Endometrial microvascular endothelial cells (primary cell): ENCODE data around the gene SGMS1. TPM values are rescaled to one million over a fixed set of nuclear protein-coding genes. Genes with fewer than 3 reads are reported as not detected.
"Not testable (repeated sequence)": the region's sequence is repeated elsewhere in the genome, so short reads cannot be mapped to it uniquely, and the experiment has no call there.

Experiments used
- in situ Hi-C: cut with HindIII; loops from 2 replicates; pipeline ENCODE4 v1.10.0; 2017; ENCODE audit warnings: low sequenced_read_pairs, low pct_unique_long_range_greater_than_20kb; ENCODE audit errors: inconsistent ontology term
- total RNA-seq: library from RNA; depleted of rRNA; stranded (reverse); fragments of >200 nt; gene quantifications from one replicate; pipeline ENCODE4 v1.2.3, GENCODE V29; 2015; ENCODE audit errors: inconsistent ontology term

SGMS1 gene
- total RNA-seq, 1 donor from 2014 or later: 52.3 TPM

DNA sequence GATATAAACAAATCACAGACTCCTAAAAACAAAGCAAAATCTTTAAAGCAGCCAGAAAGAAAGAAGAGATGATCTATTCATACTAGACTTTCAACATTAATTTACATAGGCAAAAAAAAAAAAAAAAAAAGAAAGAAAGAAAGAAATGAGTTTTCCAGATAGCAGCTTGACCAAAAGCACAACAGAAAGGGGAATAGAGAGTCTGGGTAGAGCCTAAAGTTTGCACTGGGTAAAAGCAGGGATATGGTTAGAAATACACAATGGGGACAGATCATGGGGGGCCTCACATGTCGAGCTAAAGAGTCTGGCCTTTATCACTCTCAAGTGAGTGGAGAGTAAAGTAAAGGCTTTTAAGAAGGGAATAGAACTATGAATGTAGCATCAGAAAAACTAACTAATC lies 169.8 kb downstream of the SGMS1 start:
- in situ Hi-C loops: no loop called here

DNA sequence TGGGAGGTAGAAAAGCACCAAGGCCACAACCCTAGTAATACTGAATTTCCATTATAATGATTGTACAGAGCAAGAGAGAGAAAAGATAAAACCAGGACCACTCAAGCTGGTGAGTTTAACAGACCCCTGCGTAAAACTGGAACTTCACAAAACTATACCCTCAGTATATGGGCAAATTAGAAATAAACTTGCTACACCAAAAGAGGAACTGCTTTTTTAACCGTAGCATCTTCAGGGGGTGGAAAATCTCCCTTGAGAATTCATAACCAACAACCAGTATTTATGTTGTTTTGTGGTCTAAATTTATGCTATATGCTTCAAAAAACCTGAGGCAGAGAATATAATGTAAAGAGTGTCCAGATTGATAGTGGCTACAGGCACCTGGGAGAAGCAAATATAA lies 171.2 kb downstream of the SGMS1 start:
- in situ Hi-C loops: no loop called here

DNA sequence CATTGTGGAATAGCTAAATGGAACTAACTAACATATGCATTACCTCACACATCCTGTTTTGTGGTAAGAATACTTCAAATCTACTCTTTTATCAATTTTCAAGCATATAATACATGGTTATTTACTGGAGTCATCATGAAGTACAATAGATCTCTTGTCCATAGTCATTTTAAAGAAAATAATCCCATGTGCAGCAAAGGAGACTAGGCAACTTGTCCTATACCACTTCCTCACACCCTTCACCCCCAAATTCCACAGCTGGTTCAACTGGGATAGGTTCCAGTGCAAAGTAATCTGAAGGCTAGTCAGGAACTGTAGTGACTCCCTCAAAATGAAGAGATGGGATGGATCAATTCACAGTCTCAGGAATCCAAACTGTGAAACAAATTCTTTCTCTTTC lies 176.1 kb downstream of the SGMS1 start:
- in situ Hi-C loops: no loop called here

DNA sequence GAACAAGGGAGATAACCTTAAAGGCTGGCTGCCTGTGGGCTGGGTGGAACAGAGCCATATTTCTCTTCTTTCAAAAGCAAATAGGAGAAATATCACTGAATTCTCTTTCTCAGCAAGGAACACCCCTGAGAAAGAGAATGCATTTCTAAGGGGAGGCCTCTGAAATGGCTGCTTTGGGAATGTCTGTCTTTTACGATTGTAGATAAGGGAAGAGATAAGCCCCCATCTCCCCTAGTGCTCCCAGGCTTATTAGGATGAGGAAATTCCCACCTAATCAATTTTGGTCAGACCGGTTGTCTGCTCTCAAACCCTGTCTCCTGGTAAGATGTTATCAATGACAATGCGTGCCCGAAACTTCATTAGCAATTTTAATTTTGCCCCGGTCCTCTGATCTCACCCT lies 178.0 kb downstream of the SGMS1 start:
- in situ Hi-C loops: not testable (repeated sequence)

DNA sequence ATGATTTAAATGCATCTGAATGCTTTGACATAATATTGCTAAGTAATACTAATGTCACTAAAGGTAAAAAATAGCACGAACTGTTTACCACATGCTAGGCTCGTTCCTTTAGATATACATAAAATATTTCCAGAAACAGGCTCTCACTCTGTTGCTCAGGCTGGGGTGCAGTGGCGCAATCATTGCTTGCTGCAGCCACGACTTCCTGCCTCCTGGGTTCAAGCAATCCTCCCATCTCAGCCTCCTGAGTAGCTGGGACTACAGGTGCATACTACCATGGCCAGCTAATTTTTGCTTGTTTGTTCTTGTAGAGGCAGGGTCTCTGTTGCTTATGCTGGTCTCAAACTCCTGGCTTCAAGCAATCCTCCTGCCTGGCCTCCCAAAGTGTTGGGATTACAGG lies 183.3 kb downstream of the SGMS1 start:
- in situ Hi-C loops: no loop called here

DNA sequence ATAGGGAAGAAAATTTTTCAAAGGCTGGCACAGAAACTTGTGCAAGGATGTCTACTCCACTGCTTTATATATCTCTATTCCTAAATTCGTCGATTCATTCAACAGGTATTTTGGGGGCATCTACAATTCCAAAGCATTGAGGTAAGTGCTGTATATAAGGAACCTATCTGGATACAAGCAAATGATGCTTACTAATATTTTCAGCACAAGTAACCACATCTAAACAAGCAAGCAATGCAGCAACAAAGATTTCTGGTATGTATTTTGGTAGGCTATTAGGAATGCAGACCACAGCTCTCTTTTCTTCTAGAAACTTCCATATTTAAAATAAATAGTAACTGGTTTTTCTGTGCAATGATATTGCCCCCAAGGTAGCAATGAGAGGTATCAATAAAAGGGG lies 183.9 kb downstream of the SGMS1 start:
- in situ Hi-C loops: no loop called here

DNA sequence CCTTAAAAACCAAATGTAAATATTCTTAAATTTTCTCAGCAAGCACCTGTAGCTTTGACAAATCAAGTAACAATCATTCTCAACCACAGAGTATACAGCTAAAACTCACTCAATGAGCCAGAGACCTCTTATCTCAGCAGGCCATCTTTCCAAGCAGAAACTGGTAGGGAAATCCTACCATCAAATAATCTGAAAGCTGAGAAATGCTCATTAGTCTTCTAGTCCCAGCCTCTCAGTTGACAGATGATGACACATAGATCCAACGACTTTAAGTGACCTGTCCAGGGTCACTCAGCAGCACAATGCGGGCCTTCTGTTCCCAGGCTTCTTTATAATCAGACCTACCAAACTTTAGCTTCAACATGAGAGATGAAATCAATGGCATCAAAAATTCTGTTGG lies 184.6 kb downstream of the SGMS1 start:
- in situ Hi-C loops: no loop called here

DNA sequence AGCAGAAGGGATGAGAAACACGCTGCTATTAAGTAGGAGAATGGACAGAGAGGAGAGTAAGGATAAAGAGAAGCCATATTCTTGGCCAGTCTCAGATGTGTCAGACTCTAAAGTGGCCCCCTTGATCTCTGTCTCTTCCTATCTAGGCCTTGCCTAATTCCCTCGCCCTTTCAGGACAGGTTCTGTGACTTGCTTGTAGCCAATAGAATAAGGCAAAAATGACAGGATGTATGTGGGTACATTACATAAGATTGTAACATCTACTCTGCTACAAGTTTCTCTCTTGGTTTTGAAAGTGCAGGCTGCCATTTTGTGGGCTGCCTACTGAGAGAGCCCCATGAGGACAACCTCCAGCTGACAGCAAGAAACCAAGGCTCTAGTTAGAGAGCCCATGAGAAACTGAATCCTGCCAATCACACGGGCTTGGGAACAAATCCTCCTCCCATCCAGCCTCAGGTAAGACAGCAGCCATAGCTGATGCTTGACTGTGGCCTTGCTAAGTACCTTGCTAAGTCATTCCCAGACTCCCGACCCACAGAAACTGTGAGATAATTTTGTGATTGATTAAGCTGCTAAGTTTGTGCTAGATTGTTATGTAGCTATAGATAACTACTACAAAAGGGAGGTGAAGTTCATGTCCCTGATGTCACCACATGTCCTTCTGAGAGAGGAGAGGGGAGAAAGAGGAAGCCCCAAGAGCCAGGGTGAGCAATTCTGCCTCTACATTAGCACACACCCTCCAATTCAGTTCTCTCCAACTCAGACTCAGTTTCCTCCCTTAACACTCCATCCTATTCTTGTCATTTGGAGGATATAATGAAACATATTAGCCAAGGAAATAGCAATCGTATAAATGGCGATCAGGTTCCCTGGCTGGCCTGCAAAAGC lies 185.5 kb downstream of the SGMS1 start:
- in situ Hi-C loops: no loop called here

DNA sequence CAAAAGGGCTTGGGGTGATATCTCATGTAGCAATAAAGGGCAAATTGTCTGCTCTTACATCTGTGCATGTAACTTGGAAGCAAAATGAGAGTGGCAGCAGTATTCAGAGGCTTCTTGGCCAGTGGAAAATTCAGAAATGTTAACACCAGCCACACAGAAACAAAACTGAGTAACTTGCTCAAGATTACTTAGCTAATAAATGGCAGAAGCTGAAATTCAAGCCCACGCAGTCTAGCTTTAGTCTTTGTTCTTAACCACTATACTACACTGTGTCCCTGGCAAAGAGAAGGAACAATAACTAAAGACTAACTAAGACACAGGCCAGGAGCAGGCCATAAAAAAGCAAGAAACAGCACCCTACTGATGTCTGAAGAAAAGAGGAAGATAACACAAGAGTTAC lies 186.5 kb downstream of the SGMS1 start:
- in situ Hi-C loops: no loop called here

DNA sequence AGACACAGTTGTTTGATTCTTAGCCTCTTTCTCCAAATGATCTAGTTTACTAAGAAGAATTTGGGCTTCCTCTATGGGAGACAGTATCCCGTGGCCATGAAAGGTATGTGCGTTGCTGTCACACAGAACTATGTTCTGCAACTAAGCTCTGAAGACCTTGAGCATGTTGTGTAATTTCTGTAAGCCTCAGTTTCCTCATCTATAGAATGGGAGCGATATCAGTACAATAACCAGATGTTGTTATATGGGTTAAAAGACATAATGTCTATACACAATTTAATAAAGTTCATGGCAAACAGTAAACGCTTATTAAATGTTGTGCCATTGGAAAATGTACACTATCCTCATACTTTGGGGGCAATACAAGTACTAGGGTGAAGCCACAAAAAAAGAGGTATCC lies 187.0 kb downstream of the SGMS1 start:
- in situ Hi-C loops: no loop called here

DNA sequence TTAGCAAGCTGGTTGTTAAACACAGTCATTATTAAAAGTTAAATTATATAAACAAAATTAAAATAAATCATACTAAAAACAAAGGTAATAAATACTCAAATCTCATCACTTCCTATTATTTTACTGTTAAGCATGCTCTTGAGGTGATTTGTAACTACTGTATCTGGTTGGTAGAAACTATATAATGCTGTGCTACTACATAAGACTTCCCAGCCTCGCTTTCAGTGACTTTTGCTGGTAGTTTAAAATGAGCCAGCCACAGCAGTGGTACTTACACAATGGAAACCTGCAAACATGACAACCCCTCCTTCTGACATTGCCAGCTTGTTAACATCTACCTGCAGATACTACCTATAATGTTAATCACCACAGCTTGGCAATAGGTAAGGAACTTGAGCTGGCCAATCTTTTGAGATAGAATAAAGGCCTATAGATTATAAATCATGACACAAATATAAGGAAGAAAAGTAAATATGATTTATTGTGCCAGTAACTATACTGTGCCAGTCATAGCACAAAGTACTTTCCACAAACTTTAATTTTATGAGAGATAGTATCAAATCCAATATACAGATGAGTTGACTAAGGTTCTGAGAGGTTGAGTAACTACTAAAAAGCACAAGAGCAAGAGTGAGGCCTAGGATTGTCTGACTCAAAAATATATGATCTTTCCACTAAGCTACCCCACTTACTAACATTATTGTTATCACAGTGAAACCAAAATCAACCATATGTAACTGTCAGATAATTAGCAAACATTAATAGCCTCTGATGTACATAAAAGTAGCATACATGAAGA lies 191.3 kb downstream of the SGMS1 start:
- in situ Hi-C loops: no loop called here

DNA sequence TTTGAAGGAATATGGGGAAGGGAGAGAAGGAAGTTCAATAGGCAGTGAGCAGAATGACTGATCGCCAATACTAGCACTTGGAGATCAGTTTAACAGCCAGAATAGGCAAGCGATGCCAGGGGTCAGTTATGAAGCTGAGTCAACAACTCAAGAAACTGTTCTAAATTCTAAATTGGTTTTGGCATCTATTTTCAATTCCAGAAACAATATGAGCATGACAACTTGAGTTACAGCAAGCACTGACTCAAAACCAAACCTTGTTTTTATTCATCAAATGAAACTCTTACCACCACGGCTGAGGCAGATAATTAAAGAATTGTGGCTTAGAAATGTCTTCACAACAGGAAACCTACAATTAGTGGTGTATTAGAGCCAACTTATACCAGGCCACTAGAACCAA lies 192.0 kb downstream of the SGMS1 start:
- in situ Hi-C loops: no loop called here

DNA sequence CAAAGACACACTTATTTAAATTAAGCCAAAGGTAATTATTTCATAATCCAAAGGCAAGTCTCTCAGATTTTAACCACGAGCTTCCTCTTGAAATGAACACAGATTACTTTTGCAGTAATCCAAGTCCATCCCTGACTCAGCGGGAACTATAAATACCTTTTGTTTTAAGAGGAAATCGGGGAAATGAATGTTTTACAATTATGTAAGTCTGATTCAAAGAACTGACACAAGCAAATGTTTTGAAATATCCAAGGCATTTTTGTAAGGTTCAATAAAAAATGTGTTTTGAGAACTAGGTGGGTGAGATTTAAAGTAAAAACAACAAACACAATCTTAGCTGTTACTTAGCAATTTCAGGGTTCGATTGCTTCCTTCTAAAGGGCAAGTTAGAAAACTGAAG lies 192.6 kb downstream of the SGMS1 start:
- in situ Hi-C loops: no loop called here

DNA sequence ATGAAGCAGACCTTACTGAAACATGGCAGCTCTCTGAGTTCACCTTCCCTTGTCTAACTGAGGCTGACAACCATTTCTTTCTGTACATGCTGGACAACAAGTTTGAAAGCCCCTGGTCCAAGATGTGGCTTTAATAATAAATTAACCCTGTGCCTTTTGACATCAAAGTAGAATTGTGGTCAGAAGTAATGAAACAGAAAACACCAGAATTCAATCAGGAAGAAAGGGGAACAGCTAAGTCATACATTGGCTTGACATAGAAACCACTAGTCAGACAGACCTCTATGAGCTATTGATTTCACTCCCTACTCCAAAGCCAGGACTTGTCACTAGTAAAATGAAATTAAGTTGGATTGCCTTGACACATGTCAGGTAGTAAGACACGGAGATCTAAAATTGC lies 197.3 kb downstream of the SGMS1 start:
- in situ Hi-C loops: no loop called here

DNA sequence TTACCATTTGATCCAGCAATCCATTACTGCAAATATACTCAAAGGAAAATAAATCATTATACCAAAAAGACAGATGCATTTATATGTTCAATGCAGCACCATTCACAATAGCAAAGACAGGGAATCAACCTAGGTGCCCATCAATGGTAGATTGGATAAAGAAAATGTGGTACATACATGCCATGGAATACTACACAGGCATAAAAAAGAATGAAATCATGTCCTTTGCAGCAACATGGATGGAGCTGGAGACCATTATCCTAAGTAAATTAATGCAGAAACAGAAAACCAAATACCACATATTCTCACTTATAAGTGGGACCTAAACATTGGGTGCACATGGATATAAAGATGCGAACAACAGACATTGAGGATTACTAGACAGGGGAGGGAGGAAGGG lies 198.5 kb downstream of the SGMS1 start:
- in situ Hi-C loops: not testable (repeated sequence)

DNA sequence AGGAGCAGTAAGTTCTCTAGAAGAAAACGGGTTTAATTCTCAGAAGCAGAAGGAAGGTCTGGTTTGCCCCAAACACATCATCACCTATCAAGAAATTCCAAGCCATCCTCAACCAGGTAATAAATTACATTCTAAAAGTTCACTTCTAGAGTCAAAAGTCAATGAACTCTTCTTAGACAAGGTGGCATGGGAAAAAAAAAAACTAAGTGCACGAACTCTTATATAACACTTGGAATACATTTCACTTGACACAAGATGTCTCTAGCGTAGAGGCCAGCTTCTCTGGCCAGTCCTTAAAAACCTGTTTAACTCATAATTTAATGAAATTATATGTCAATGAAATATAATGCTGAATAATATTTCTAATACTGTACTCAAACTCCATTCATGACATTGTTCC lies 200.3 kb downstream of the SGMS1 start:
- in situ Hi-C loops: no loop called here

DNA sequence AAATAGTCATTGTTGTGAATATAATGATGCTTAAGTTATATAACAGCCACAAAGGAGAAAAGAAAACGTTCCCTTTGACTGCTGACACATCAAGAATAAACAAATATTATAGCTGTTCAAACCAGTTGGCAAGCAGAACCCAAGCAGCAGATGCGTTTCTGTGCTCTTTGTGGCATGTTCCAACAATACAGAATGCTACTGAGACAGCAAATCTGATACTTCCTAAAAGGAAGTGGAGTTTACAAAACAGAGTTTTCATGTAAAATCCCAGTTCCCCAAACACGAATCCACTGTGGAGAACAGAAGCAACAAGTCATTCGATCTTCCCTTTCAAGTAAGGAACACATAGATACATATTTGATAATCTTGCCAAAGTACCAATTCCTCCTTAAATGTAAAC lies 201.5 kb downstream of the SGMS1 start:
- in situ Hi-C loops: no loop called here

DNA sequence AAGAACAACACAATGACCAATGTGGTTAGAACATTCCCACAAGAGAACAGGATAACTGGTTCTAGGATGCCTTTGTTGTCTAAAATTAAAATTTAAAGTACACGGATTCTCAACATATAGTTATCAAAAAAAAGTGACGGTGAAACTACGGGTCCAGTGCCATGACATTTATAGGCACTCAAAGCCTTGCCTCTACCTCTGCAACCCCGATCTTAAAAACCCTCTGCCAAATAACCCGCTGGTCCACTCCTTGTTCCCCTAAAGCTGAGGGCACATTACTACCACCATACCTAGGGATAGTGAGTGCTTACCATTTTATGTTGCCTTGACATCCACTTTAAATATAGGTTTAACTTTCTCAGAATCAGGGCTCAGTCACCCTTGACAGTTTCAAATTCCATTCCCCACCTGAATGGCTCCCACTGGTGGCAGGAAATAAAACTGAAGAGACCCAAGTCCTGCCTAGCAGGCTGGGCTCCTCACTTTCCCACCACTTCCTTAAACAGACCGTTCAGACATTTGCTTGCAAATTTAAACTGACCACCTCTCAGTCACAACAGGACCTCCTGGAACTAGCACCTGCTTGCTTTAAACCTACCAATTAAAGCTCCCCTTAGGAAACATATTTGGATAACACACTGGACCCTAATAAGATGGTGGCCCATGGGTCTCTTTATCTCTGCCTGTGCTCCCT lies 202.6 kb downstream of the SGMS1 start:
- in situ Hi-C loops: no loop called here

DNA sequence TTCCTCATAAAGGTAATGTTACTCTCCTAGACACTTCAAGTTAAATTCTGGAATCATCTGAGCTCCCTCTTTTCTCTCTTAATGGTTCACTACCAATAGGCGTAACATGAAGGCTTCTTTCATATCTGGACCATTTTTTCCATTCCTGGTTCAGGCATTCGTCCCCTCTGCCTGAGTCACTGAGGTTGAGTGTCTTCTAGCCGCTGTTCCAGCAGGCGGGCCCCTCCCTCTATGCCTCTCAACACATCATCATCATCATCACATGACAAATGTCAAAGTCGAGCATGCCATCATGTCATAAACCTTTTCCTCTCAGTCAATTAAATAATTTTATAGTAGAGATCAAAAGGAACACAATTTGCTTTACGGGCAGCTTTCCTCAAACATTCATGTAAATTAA lies 203.6 kb downstream of the SGMS1 start:
- in situ Hi-C loops: no loop called here

DNA sequence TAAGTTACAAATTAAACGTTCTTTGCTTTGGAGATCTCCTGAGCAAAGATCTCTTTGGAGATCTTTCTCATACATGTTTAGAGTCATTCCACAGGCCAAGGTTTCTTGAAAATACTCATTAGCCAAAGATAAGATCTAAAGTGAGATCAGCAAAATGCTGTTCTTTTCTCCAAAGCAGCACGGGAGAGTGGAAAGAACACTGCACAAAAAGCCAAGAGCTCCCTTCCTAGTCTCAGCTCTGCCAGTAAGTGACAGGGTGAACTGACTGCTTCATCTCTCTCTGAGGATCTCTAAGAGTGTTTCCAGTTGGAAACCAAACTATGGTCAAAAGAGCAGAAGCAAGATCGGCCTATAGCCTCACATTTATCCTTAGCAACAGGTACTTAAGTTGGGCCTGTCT lies 204.0 kb downstream of the SGMS1 start:
- in situ Hi-C loops: no loop called here
